ENCODE data around the gene FAM229B.

Gene FAM229B

GRCh38 chr6:112144145-112144926, 56.9 kb downstream of the FAM229B start:
- peak; percentile 28 for DNase-seq (ENCODE audit: low spot score)

GRCh38 chr6:112145080-112145573, 57.7 kb downstream of the FAM229B start:
- peak; percentile 41 for DNase-seq (ENCODE audit: low spot score)

GRCh38 chr6:112148103-112148502, 60.7 kb downstream of the FAM229B start:
- DNase-seq (ENCODE audit: low spot score), result no peak

GRCh38 chr6:112149236-112149635, 61.8 kb downstream of the FAM229B start:
- DNase-seq (ENCODE audit: low spot score), result peak; percentile 53

- no peak for DNase-seq (ENCODE audit: low spot score)
Observed at GRCh38 chr6:112149719-112150263, 62.4 kb downstream of the FAM229B start.

GRCh38 chr6:112150363-112150762, 63.0 kb downstream of the FAM229B start:
- no peak for DNase-seq (ENCODE audit: low spot score)

Data from D341Med (cell line).